HK-2 (cell line): ENCODE results near the gene KCNN2.

ENCODE experiments used
- DNase-seq: peaks from one replicate; pipeline ENCODE4 v3.0.0-alpha.2; 2018; ENCODE audit not compliant: unreplicated experiment

Gene KCNN2

DNA sequence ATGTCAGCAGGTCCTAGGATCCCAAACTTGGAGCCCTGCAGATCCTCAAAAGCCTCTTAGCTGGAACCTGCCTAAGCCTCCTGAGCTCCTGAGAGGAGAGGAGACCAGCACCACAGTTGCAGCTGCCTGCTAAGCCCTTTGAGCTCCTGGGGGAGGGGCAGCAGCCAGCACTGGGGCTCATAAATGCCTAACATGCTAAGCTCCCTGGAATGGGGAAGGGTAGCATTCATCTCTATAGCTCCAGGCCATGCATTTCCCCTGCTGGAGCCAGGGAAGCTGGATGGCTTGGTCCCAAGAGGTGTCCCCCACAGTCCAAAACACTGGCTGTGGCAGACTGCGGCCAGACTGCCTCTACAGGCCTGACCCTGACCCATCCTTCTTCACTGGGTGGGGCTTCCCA lies 182.7 kb downstream of the KCNN2 start:
- no peak for DNase-seq
